Measurements from ENCODE around the gene DCP2. TPM values are rescaled to one million over a fixed set of nuclear protein-coding genes. Genes with fewer than 3 reads are reported as not detected.

DCP2 gene
- total RNA-seq, 1 experiment from 2014 or later, result 186 TPM

DNA sequence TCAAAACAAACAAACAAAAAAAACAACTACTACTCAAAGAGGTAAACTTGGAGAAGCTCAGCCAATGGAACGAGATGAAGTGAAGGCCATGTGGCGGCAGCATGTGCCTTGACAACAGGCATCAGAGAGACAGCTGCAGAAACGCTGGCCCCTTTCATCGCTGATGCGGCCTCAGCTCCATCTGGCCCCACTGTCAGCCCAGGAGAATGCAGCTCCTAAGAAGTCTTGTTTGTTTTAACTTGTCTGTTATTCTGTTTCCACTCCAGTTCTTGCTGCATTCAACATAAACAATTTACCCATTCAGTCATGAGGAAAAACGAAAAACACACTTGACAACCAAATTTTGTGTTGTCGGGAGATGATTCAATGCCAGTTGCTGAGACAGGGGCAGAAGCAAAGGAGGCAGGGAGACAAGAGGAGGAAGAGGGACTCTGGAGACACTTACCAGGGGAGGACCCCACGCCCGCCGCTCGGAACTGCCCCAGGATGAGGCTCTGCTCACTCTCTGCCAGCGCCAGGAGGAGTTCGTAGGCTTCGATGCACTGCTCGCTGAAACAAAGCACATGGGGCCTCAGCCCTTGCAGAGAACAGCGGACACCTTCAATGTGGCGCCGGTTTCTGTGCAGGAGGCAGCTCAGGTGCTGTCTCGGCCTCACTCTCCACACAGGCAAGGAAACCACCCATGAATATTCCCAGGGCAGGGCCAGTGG lies 91.2 kb downstream of the DCP2 start (continued):
- TF ChIP-seq, protein P1, sequence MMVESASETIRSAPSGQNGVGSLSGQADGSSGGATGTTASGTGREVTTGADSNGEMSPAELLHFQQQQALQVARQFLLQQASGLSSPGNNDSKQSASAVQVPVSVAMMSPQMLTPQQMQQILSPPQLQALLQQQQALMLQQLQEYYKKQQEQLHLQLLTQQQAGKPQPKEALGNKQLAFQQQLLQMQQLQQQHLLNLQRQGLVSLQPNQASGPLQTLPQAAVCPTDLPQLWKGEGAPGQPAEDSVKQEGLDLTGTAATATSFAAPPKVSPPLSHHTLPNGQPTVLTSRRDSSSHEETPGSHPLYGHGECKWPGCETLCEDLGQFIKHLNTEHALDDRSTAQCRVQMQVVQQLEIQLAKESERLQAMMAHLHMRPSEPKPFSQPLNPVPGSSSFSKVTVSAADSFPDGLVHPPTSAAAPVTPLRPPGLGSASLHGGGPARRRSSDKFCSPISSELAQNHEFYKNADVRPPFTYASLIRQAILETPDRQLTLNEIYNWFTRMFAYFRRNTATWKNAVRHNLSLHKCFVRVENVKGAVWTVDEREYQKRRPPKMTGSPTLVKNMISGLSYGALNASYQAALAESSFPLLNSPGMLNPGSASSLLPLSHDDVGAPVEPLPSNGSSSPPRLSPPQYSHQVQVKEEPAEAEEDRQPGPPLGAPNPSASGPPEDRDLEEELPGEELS (CRISPR knock-in tag; IDR thresholded peaks at IDR 0.05), result no peak

DNA sequence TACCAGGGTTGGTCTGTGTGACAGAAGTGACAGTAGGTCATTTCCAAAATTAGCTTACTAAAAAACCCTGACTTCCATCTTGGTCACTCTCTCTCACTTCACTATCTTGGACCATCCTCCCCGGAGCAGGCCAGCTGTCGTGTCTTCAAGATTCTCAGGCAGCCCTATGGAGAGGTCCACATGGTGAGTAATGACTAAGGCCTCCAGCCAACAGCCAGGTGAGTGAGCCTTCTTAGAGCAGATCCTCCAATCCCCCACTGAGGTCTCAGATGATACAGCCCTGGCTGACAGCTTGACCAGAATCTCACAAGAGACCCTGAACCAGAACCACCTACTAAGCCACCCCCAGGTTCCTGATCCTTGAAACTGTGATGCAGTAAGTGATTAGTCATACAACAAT lies 92.0 kb downstream of the DCP2 start:
- DNase-seq (ENCODE audit: low spot score), result no peak
- H3K27ac Mint-ChIP-seq, result no peak overlapping the region
- H3K4me1 Mint-ChIP-seq, result peaks cover 58% of the 10 kb centered on the region
- TF ChIP-seq, protein P2, sequence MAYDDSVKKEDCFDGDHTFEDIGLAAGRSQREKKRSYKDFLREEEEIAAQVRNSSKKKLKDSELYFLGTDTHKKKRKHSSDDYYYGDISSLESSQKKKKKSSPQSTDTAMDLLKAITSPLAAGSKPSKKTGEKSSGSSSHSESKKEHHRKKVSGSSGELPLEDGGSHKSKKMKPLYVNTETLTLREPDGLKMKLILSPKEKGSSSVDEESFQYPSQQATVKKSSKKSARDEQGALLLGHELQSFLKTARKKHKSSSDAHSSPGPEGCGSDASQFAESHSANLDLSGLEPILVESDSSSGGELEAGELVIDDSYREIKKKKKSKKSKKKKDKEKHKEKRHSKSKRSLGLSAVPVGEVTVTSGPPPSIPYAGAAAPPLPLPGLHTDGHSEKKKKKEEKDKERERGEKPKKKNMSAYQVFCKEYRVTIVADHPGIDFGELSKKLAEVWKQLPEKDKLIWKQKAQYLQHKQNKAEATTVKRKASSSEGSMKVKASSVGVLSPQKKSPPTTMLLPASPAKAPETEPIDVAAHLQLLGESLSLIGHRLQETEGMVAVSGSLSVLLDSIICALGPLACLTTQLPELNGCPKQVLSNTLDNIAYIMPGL (CRISPR knock-in tag; IDR thresholded peaks at IDR 0.05), result no peak
- TF ChIP-seq NFE2L1 (CRISPR knock-in tag; IDR thresholded peaks at IDR 0.05) (no peak), SP1 (CRISPR knock-in tag; conservative IDR thresholded peaks at IDR 0.05) (no peak), ZNF138 (CRISPR knock-in tag; conservative IDR thresholded peaks at IDR 0.05) (no peak), NR3C1 (CRISPR knock-in tag; conservative IDR thresholded peaks at IDR 0.05; ENCODE audit: low read depth) (no peak), SMAD4 (CRISPR knock-in tag; IDR thresholded peaks at IDR 0.05) (no peak), FOXP1 (CRISPR knock-in tag; IDR thresholded peaks at IDR 0.05; ENCODE audit: borderline replicate concordance) (no peak), ZNF423 (CRISPR knock-in tag; IDR thresholded peaks at IDR 0.05) (no peak), HMGA2 (CRISPR knock-in tag; IDR thresholded peaks at IDR 0.05) (no peak), EMX1 (CRISPR knock-in tag; IDR thresholded peaks at IDR 0.05) (no peak)
- TF ChIP-seq, protein P3, sequence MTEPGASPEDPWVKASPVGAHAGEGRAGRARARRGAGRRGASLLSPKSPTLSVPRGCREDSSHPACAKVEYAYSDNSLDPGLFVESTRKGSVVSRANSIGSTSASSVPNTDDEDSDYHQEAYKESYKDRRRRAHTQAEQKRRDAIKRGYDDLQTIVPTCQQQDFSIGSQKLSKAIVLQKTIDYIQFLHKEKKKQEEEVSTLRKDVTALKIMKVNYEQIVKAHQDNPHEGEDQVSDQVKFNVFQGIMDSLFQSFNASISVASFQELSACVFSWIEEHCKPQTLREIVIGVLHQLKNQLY (CRISPR knock-in tag; IDR thresholded peaks at IDR 0.05), result no peak
- TF ChIP-seq, protein P4, sequence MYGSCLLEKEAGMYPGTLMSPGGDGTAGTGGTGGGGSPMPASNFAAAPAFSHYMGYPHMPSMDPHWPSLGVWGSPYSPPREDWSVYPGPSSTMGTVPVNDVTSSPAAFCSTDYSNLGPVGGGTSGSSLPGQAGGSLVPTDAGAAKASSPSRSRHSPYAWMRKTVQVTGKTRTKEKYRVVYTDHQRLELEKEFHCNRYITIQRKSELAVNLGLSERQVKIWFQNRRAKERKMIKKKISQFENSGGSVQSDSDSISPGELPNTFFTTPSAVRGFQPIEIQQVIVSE (CRISPR knock-in tag; IDR thresholded peaks at IDR 0.05; ENCODE audit: borderline replicate concordance), result no peak
- TF ChIP-seq, protein P5, sequence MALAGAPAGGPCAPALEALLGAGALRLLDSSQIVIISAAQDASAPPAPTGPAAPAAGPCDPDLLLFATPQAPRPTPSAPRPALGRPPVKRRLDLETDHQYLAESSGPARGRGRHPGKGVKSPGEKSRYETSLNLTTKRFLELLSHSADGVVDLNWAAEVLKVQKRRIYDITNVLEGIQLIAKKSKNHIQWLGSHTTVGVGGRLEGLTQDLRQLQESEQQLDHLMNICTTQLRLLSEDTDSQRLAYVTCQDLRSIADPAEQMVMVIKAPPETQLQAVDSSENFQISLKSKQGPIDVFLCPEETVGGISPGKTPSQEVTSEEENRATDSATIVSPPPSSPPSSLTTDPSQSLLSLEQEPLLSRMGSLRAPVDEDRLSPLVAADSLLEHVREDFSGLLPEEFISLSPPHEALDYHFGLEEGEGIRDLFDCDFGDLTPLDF (CRISPR knock-in tag; IDR thresholded peaks at IDR 0.05), result no peak
- TF ChIP-seq, protein P6, sequence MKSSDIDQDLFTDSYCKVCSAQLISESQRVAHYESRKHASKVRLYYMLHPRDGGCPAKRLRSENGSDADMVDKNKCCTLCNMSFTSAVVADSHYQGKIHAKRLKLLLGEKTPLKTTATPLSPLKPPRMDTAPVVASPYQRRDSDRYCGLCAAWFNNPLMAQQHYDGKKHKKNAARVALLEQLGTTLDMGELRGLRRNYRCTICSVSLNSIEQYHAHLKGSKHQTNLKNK (CRISPR knock-in tag; IDR thresholded peaks at IDR 0.05), result no peak
- ATAC-seq, result no peak
- ChIA-PET CTCF (no interaction called here), POLR2A (no interaction called here)
- no peak overlapping the region for H3K4me3 Mint-ChIP-seq
- H3K9me3 Mint-ChIP-seq, result peaks cover 3% of the 10 kb centered on the region; the same call in 1 of the 2 replicates
- H3K36me3 Mint-ChIP-seq, result peaks cover 37% of the 10 kb centered on the region
- H3K27me3 Mint-ChIP-seq (ENCODE audit: low read depth), result no peaks in the 10 kb centered on the region; the same call in 1 of the 2 replicates

Other genes with a start within 250 kb of the DCP2 start
- gene APC, start 238.9 kb upstream of the DCP2 start, total RNA-seq (2021), result 31.8 to 40.0 TPM (median 33.1 TPM) in 3 replicates
- gene SRP19, start 115.5 kb upstream of the DCP2 start, total RNA-seq (2021), result 41.0 to 56.4 TPM (median 48.8 TPM) in 3 replicates
- gene REEP5, start 54.6 kb upstream of the DCP2 start, total RNA-seq (2021), result 49.6 to 54.3 TPM (median 53.0 TPM) in 3 replicates

All from WTC11 (cell line).